ENCODE measurements around the gene TXNDC16. TPM values are rescaled to one million over a fixed set of nuclear protein-coding genes. Genes with fewer than 3 reads are reported as not detected.

Gene TXNDC16
- total and polyA plus RNA-seq, 2 donors (not counting 1 experiment from before 2014, with no cell fraction given): 0.75 to 7.0 TPM

GRCh38 chr14:52443506-52443905, 108.8 kb downstream of the TXNDC16 start:
- POLR2A ChIA-PET: no interaction called here
- intact Hi-C loops (cut with micrococcal nuclease): no loop called here

GRCh38 chr14:52442602-52443001, 109.7 kb downstream of the TXNDC16 start:
- Histone ChIP-seq H3K4me2 (replicated peaks; ENCODE audit: low read depth, low read length, poor library complexity, severe bottlenecking) (no peak overlapping the region), H3K27ac (ENCODE audit: low read length in 2 of 2) (no peak overlapping the region), H3K27me3 (replicated peaks in 1 of 4; ENCODE audit: control extremely low read depth in 1 of 4, control insufficient read depth in 3 of 4, insufficient read depth in 4 of 4, low read length in 3 of 4) (no peaks in the 10 kb centered on the region), H3K4me3 (ENCODE audit: control extremely low read depth in 1 of 5, extremely low read depth in 1 of 5, insufficient read depth in 1 of 5, low read depth in 2 of 5, low read length in 4 of 5) (no peak overlapping the region), H3K9me3 (ENCODE audit: control extremely low read depth in 1 of 3, control insufficient read depth in 2 of 3, insufficient read depth in 1 of 3, low read length in 2 of 3) (no peaks in the 10 kb centered on the region), H3K4me1 (ENCODE audit: control insufficient read depth in 2 of 2, insufficient read depth in 2 of 2, low read length in 2 of 2) (no peaks in the 10 kb centered on the region), H4K20me1 (ENCODE audit: control insufficient read depth, insufficient read depth, low read length, poor library complexity, severe bottlenecking) (no peaks in the 10 kb centered on the region), H3K36me3 (replicated peaks in 1 of 2; ENCODE audit: control extremely low read depth in 1 of 2, control insufficient read depth in 1 of 2, extremely low read depth in 1 of 2, insufficient read depth in 2 of 2, low read length in 1 of 2) (peaks cover 2 to 5% of the 10 kb centered on the region in 2 experiments), H2AFZ (ENCODE audit: insufficient read depth, low read depth, low read length, poor library complexity, severe bottlenecking) (no peak overlapping the region), H3K79me2 (ENCODE audit: control insufficient read depth, insufficient read depth, low read length) (no peaks in the 10 kb centered on the region), H3K9ac (ENCODE audit: low read length) (no peak overlapping the region)
- WGBS (ENCODE audit: insufficient coverage): no CpG with 5 or more reads among the region's 1 CpG
- H3K9me3 Mint-ChIP-seq (ENCODE audit: insufficient read depth): no peaks in the 10 kb centered on the region
- ChIA-PET CTCF (interaction anchor here (1.0 kb wide), 1 partner anchor 9 kb away, joined by 3 read pairs; no protein-coding TSS in a partner anchor), POLR2A (no interaction called here)
- no peak overlapping the region for H3K27ac Mint-ChIP-seq
- ATAC-seq (ENCODE audit: low read depth) (no peak), DNase-seq (no peak)
- H3K27me3 Mint-ChIP-seq: no peaks in the 10 kb centered on the region
- no peak overlapping the region for H3K4me3 Mint-ChIP-seq
- H3K4me1 Mint-ChIP-seq: no peaks in the 10 kb centered on the region
- intact Hi-C loops (cut with micrococcal nuclease): no loop called here
- no peak for TF ChIP-seq CTCF (IDR thresholded peaks at IDR 0.05)
- no peak for TF ChIP-seq EZH2 (IDR thresholded peaks at IDR 0.05; ENCODE audit: borderline replicate concordance, insufficient read depth, low read depth, low read length, poor library complexity, severe bottlenecking)

More at GRCh38 chr14:52443506-52443905, 108.8 kb downstream of the TXNDC16 start:
- Histone ChIP-seq H3K9ac (ENCODE audit: low read length) (no peak overlapping the region), H2AFZ (ENCODE audit: insufficient read depth, low read depth, low read length, poor library complexity, severe bottlenecking) (no peak overlapping the region), H3K79me2 (ENCODE audit: control insufficient read depth, insufficient read depth, low read length) (no peaks in the 10 kb centered on the region), H3K36me3 (replicated peaks in 1 of 2; ENCODE audit: control extremely low read depth in 1 of 2, control insufficient read depth in 1 of 2, extremely low read depth in 1 of 2, insufficient read depth in 2 of 2, low read length in 1 of 2) (peaks cover 0 to 5% of the 10 kb centered on the region in 2 experiments), H3K27me3 (replicated peaks in 1 of 4; ENCODE audit: control extremely low read depth in 1 of 4, control insufficient read depth in 3 of 4, insufficient read depth in 4 of 4, low read length in 3 of 4) (no peaks in the 10 kb centered on the region), H4K20me1 (ENCODE audit: control insufficient read depth, insufficient read depth, low read length, poor library complexity, severe bottlenecking) (no peaks in the 10 kb centered on the region), H3K27ac (ENCODE audit: low read length in 2 of 2) (no peak overlapping the region), H3K9me3 (ENCODE audit: control extremely low read depth in 1 of 3, control insufficient read depth in 2 of 3, insufficient read depth in 1 of 3, low read length in 2 of 3) (peaks cover 0 to 1% (median 0%) of the 10 kb centered on the region in 3 donors), H3K4me3 (ENCODE audit: control extremely low read depth in 1 of 5, extremely low read depth in 1 of 5, insufficient read depth in 1 of 5, low read depth in 2 of 5, low read length in 4 of 5) (no peak overlapping the region), H3K4me1 (ENCODE audit: control insufficient read depth in 2 of 2, insufficient read depth in 2 of 2, low read length in 2 of 2) (no peaks in the 10 kb centered on the region), H3K4me2 (replicated peaks; ENCODE audit: low read depth, low read length, poor library complexity, severe bottlenecking) (no peak overlapping the region)
- DNase-seq: no peak
- no peak for TF ChIP-seq CTCF (IDR thresholded peaks at IDR 0.05)
- no peak for TF ChIP-seq EZH2 (IDR thresholded peaks at IDR 0.05; ENCODE audit: borderline replicate concordance, insufficient read depth, low read depth, low read length, poor library complexity, severe bottlenecking)
- CTCF ChIA-PET: no interaction called here
- Mint-ChIP-seq H3K4me3 (no peak overlapping the region), H3K27me3 (no peaks in the 10 kb centered on the region), H3K27ac (no peak overlapping the region), H3K9me3 (ENCODE audit: insufficient read depth) (peaks cover 1% of the 10 kb centered on the region), H3K4me1 (no peaks in the 10 kb centered on the region)
- no peak for ATAC-seq (ENCODE audit: low read depth)

Measured in B cell (primary cell).